A549 (cell line): ENCODE data around the gene SPPL3.

ENCODE experiments used
- CEBPB ChIP-seq, 2 experiments: fragments of >200 bp in 1 of 2; sonication (Bioruptor Twin) in 1 of 2; formaldehyde crosslinking in 1 of 2; IDR thresholded peaks; 2 replicates each; pipeline ENCODE4 v1.6.1; 2012 to 2016
- CTCF ChIP-seq: fragments of >200 bp; sonication (Bioruptor Twin); formaldehyde crosslinking; IDR thresholded peaks from 3 replicates; pipeline ENCODE4 v1.5.1; 2016
- RCOR1 ChIP-seq: fragments of 150-350 bp; IDR thresholded peaks from 2 replicates; pipeline ENCODE4 v1.6.1; 2014; ENCODE audit warnings: antibody characterized with exemption, low read length, low read depth

GRCh38 chr12:120712610-120713009 lies 191.5 kb downstream of the SPPL3 start:
- TF ChIP-seq CEBPB (IDR thresholded peaks at IDR 0.05) (no peak), RCOR1 (no peak), CTCF (no peak)
